ENCODE results near the gene CRACR2A. TPM values are rescaled to one million over a fixed set of nuclear protein-coding genes. Genes with fewer than 3 reads are reported as not detected.

The CRACR2A gene
- total and polyA plus RNA-seq, 9 of the 15 experiments (the other 6 are each of a cell fraction or from before 2014, with no cell fraction given) = 2.1 to 15.1 (median 10.4) TPM

DNA sequence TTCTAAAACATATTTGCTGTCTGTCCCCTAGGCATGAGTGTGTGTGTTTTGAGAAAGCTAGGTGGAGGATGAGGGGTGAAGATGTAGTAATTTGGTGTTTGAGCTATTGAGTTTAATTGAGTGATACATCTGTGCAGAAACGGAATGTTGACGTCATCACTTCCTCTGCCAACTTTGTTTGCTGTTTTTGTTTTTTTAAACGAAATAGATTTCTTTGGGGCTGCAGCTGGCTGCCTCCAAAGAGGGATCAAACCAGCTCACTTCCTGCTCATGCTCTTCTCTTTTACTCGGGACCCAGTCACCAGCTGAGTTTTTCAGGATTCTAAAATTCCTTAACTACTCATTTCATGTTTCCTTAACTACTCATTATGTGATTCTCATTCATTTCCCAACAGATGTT is 19.5 kb upstream of the CRACR2A start:
- WGBS (ENCODE audit: insufficient coverage, low coverage, missing lambda C conversion rate) = 0% methylated on average over 4 of the region's 4 CpGs
- H3K9me3 ChIP-seq (replicated peaks; ENCODE audit: control insufficient read depth, insufficient read depth, low read depth, low read length) = no peaks in the 10 kb centered on the region
- no peak for DNase-seq (ENCODE audit: extremely low read depth in 1 of 4, low spot score in 3 of 4)
- H3K4me3 ChIP-seq = no peak overlapping the region
- no peaks in the 10 kb centered on the region for H3K79me2 ChIP-seq (ENCODE audit: control insufficient read depth, insufficient read depth, low read length)
- BruUV-seq (replicated peaks) = no TSS peak
- in situ Hi-C loops (cut with MboI) = no loop called here
- no peak for TF ChIP-seq ZNF764 (CRISPR knock-in tag; IDR thresholded peaks at IDR 0.05; ENCODE audit: low read depth)
- TF ChIP-seq, protein P1, sequence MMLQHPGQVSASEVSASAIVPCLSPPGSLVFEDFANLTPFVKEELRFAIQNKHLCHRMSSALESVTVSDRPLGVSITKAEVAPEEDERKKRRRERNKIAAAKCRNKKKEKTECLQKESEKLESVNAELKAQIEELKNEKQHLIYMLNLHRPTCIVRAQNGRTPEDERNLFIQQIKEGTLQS (IDR thresholded peaks at IDR 0.05) = peak; percentile 33; the same call in 1 of the 2 replicates
- TF ChIP-seq, protein P1 (CRISPR knock-in tag; conservative IDR thresholded peaks at IDR 0.05) = no peak
- H3K9ac ChIP-seq (ENCODE audit: insufficient read depth in 1 of 2, low read depth in 2 of 2, low read length in 2 of 2) = no peak overlapping the region
- no peaks in the 10 kb centered on the region for H3K36me3 ChIP-seq (ENCODE audit: control insufficient read depth, insufficient read depth, low read length)
- intact Hi-C loops (cut with micrococcal nuclease) = no loop called here
- ATAC-seq = no peak
- POLR2A ChIA-PET = no interaction called here
- no peaks in the 10 kb centered on the region for H3K4me1 ChIP-seq (replicated peaks in 1 of 2; ENCODE audit: control insufficient read depth in 2 of 2, insufficient read depth in 2 of 2, low read length in 2 of 2)
- no peak overlapping the region for H3K27ac ChIP-seq (ENCODE audit: extremely low read depth, low read depth, low read length)
- no peak overlapping the region for H2AFZ ChIP-seq (ENCODE audit: low read depth, low read length)
- FAIRE-seq = no peak
- no peaks in the 10 kb centered on the region for H4K20me1 ChIP-seq (replicated peaks; ENCODE audit: control insufficient read depth, insufficient read depth, low read length)
- H3K9me1 ChIP-seq (ENCODE audit: control insufficient read depth, insufficient read depth, low read length) = no peaks in the 10 kb centered on the region
- H3K27me3 ChIP-seq (ENCODE audit: control insufficient read depth in 2 of 2, insufficient read depth in 2 of 2, low read length in 2 of 2) = no peaks in the 10 kb centered on the region; a peak in 1 of 5 replicates
- H3K4me2 ChIP-seq (ENCODE audit: insufficient read depth, low read length) = no peak overlapping the region
- CTCF ChIA-PET (ENCODE audit: low intra/inter-chr PET ratio) = no interaction called here

DNA sequence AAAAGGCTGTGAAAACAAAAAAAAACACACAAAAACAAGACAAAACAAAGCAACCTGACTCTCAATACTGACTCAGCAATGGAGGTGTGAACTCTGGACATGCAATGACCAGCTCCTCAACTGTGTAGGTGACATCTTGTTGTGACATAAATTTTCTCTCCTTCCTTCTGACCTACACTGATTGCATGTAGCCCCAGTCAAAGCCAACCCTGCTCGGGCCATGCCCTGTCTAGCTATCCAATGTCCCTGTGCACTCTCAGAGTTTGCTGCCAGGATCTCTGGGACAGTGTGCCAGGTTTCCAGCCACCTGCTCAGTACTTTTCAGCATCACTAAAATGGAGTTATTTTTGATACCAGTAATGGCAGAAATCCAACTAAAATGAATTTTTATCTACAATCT is 18.9 kb upstream of the CRACR2A start:
- FAIRE-seq (no peak), ATAC-seq (no peak), DNase-seq (ENCODE audit: extremely low read depth in 1 of 4, low spot score in 3 of 4) (no peak)
- no peaks in the 10 kb centered on the region for H3K9me3 ChIP-seq (replicated peaks; ENCODE audit: control insufficient read depth, insufficient read depth, low read depth, low read length)
- CTCF ChIA-PET (ENCODE audit: low intra/inter-chr PET ratio) = no interaction called here
- H3K4me3 ChIP-seq = no peak overlapping the region
- H3K27ac ChIP-seq (ENCODE audit: extremely low read depth, low read depth, low read length) = no peak overlapping the region
- H3K79me2 ChIP-seq (ENCODE audit: control insufficient read depth, insufficient read depth, low read length) = no peaks in the 10 kb centered on the region
- no peaks in the 10 kb centered on the region for H3K9me1 ChIP-seq (ENCODE audit: control insufficient read depth, insufficient read depth, low read length)
- H2AFZ ChIP-seq (ENCODE audit: low read depth, low read length) = no peak overlapping the region
- H3K9ac ChIP-seq (ENCODE audit: insufficient read depth in 1 of 2, low read depth in 2 of 2, low read length in 2 of 2) = no peak overlapping the region
- POLR2A ChIA-PET = interaction anchor here (0.8 kb wide), 1 partner anchor 1735 kb away, joined by 3 read pairs; no protein-coding TSS in a partner anchor
- H3K4me2 ChIP-seq (ENCODE audit: insufficient read depth, low read length) = no peak overlapping the region
- H3K36me3 ChIP-seq (ENCODE audit: control insufficient read depth, insufficient read depth, low read length) = no peaks in the 10 kb centered on the region
- no peaks in the 10 kb centered on the region for H4K20me1 ChIP-seq (replicated peaks; ENCODE audit: control insufficient read depth, insufficient read depth, low read length)
- H3K4me1 ChIP-seq (replicated peaks in 1 of 2; ENCODE audit: control insufficient read depth in 2 of 2, insufficient read depth in 2 of 2, low read length in 2 of 2) = no peaks in the 10 kb centered on the region
- intact Hi-C loops (cut with micrococcal nuclease) = no loop called here
- BruUV-seq (replicated peaks) = no TSS peak
- in situ Hi-C loops (cut with MboI) = no loop called here
- no peaks in the 10 kb centered on the region; a peak in 1 of 5 replicates for H3K27me3 ChIP-seq (ENCODE audit: control insufficient read depth in 2 of 2, insufficient read depth in 2 of 2, low read length in 2 of 2)
- WGBS (ENCODE audit: insufficient coverage, low coverage, missing lambda C conversion rate) = 0% methylated on average over 1 of the region's 1 CpG
- no peak for TF ChIP-seq HIVEP1 (CRISPR knock-in tag; IDR thresholded peaks at IDR 0.05)
- TF ChIP-seq, protein P2, sequence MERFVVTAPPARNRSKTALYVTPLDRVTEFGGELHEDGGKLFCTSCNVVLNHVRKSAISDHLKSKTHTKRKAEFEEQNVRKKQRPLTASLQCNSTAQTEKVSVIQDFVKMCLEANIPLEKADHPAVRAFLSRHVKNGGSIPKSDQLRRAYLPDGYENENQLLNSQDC (CRISPR knock-in tag; IDR thresholded peaks at IDR 0.05) = no peak
- TF ChIP-seq SLC30A9 (CRISPR knock-in tag; IDR thresholded peaks at IDR 0.05) = no peak
- TF ChIP-seq ZNF354B (CRISPR knock-in tag; IDR thresholded peaks at IDR 0.05) = no peak
- TF ChIP-seq, protein P3, sequence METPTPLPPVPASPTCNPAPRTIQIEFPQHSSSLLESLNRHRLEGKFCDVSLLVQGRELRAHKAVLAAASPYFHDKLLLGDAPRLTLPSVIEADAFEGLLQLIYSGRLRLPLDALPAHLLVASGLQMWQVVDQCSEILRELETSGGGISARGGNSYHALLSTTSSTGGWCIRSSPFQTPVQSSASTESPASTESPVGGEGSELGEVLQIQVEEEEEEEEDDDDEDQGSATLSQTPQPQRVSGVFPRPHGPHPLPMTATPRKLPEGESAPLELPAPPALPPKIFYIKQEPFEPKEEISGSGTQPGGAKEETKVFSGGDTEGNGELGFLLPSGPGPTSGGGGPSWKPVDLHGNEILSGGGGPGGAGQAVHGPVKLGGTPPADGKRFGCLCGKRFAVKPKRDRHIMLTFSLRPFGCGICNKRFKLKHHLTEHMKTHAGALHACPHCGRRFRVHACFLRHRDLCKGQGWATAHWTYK (CRISPR knock-in tag; IDR thresholded peaks at IDR 0.05) = no peak
- TF ChIP-seq, protein P4, sequence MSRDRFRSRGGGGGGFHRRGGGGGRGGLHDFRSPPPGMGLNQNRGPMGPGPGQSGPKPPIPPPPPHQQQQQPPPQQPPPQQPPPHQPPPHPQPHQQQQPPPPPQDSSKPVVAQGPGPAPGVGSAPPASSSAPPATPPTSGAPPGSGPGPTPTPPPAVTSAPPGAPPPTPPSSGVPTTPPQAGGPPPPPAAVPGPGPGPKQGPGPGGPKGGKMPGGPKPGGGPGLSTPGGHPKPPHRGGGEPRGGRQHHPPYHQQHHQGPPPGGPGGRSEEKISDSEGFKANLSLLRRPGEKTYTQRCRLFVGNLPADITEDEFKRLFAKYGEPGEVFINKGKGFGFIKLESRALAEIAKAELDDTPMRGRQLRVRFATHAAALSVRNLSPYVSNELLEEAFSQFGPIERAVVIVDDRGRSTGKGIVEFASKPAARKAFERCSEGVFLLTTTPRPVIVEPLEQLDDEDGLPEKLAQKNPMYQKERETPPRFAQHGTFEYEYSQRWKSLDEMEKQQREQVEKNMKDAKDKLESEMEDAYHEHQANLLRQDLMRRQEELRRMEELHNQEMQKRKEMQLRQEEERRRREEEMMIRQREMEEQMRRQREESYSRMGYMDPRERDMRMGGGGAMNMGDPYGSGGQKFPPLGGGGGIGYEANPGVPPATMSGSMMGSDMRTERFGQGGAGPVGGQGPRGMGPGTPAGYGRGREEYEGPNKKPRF (IDR thresholded peaks at IDR 0.05; ENCODE audit: low read depth, low read length) = no peak
- TF ChIP-seq RBM15 (IDR thresholded peaks at IDR 0.05; ENCODE audit: insufficient read depth, low read length) = no peak
- no peak for TF ChIP-seq ZSCAN29 (IDR thresholded peaks at IDR 0.05)
- TF ChIP-seq PRPF4 (IDR thresholded peaks at IDR 0.05; ENCODE audit: insufficient read depth, low read depth, low read length, poor library complexity, severe bottlenecking) = no peak
- TF ChIP-seq KLF10 (CRISPR knock-in tag; IDR thresholded peaks at IDR 0.05) = no peak

Data from K562 (cell line).